HG03175 (cell line): ENCODE measurements around the gene PNMA6F.
A peak's percentile ranks its signal among the peaks of the same experiment; 100 is the strongest.
"Not testable (repeated sequence)": the region's sequence is repeated elsewhere in the genome, so short reads cannot be mapped to it uniquely, and the experiment has no call there.

Experiments used
- ATAC-seq: cut with Tn5 transposase; IDR thresholded peaks from one replicate; pipeline ENCODE4 v1.9.1; 2021; ENCODE audit warnings: mild to moderate bottlenecking, moderate library complexity; ENCODE audit not compliant: unreplicated experiment

Gene PNMA6F

DNA sequence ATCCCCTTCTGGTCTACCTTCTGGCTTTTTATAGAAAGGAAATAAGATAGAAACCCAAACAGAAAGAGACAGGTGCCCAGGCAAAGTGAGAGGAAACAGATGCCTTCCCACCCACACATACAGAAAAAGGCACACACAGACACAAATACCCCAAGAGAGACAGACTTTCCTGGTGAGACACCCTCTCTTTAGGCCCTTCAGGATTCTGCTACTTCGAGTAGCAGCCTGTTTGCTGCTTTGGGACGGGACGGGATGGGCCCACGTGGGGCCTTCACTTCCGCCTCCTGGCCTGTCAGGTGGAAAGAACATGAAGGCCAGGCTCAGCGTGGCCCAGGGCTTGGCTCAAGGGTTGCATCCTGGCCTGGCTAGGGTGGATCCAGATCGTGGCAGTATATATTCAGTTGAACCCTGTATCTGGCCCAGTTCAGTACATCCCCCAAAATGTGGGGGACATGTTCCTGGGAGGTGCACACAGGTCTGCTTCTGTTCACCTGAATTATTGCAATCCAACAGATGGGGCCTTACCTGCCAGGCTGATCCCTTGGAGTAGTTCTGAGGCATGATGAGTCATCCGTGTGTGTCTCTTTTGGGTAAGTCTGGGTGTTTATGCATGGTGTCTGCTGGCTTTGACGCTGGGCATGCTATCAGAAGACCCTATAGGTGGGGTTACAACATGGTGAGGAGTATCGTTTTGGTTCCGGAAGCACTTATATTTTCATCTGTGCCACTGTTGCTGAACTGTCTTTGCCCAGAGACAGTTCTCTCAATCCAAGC is 14.7 kb upstream of the PNMA6F start:
- ATAC-seq = no peak

DNA sequence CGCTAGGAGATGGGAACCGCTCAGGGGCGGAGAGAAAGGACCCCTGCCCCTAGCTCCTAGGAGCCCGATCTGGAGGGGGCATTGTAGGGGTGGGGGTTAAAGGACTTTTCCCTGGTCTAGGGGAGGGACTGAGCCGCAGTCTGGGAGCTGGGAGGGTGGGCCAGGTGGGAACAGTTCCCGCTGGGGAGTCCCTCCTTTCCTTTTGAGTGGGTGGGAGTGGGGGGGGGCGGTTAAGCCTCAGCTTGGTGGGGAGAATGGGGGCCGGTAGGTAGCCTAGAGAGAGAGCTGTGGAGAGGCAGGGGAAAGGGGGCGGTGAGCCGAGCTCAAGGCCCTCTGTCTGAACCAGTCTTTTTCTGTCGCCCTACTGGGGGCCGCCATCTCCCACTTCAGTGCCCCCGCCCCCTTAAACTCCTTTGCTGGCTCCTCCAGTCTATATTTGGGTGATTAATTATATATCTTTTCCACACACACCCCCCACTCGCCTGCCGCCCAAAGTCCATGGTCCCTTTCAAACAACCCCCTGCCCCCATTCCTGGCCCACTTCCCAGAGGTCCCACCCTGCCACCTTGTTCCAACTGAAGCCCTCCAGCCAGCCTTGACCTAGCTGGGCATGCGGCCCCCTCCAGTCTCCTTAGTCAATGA is 13.2 kb upstream of the PNMA6F start:
- ATAC-seq = no peak

DNA sequence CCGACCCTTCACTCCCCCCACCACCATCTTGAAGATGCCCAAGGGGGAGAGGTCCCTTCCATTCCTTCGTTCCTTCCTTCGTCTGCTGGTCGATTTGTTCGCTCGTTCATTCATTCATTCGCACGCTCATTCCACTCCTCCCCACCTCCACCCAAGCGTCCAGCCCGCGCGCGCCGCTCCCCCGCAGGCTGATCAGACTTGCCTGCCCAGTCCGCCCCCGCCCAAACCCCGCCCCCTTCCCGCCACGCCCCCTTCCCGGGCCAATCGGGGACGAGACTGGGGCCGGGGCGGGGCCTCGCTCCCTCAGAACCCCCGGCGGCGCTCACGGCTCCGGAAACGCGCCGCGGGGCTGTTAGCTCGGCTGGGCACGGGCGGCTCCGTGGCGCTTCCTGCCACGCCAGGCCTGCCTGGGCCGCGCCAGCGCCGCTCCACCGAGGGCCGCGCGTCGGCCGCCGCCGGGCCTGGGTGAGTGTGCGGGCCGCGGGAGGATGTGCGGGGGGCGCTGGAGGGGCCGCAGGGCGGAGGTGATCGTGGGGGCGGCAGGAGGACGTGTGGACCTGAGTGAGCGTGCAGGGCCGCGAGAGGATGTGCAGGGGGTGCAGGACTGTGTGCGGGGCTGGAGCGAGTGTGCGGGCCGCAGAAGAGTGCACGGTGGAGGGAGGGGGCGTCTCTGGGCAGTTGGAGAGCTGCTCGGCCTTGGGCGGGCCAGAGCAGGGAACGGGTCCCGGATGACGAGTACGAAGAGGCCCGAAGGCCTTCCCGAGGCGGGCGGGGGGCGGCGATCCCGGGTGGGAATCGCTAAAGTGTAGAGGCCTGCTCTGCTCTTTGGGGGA is 12.5 kb upstream of the PNMA6F start, which contains the start of gene ZNF275:
ZNF275 (plus strand) TSS at position 333 of the 833 bp plus-strand sequence. CDS start 2,527 bp downstream, outside the sequence.
- peak; percentile 92 for ATAC-seq

DNA sequence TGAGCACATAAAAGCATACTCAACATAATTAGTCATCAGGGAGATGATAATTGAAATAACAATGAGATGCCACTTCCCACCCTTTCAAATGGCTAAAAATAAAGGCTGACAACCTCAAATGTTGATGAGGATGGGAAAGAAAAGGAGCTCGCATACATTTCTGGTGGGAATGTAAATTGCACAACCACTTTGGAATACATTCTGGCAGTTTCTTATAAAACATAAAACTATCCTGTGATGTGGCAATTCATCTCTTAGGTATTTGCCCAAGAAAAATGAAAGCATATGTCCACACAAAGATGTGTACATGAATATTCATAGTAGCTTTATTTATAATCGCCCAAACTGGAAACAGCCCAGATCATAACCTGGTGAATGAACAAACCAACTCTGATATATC is 11.7 kb upstream of the PNMA6F start:
- no peak for ATAC-seq

DNA sequence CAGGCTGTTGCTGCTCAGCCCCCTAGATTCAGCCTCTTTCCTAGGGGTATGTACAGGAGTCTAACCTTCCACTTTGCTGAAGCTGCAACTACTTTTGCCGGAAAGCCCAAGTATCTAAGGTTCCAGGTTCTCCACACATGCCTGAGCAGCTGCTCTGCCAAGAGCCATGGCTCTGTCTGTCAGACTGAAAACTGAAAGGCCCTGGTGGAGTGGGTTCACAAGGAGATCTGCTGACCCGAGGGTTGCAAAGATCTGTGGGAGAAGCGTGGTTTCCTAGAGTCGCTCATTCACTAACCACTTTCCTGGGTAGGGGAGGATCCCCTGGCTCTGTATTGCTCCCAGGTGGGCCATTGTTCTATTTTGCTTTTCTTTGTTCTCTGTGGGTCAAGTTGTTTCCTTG is 6.0 kb upstream of the PNMA6F start:
- ATAC-seq = no peak

DNA sequence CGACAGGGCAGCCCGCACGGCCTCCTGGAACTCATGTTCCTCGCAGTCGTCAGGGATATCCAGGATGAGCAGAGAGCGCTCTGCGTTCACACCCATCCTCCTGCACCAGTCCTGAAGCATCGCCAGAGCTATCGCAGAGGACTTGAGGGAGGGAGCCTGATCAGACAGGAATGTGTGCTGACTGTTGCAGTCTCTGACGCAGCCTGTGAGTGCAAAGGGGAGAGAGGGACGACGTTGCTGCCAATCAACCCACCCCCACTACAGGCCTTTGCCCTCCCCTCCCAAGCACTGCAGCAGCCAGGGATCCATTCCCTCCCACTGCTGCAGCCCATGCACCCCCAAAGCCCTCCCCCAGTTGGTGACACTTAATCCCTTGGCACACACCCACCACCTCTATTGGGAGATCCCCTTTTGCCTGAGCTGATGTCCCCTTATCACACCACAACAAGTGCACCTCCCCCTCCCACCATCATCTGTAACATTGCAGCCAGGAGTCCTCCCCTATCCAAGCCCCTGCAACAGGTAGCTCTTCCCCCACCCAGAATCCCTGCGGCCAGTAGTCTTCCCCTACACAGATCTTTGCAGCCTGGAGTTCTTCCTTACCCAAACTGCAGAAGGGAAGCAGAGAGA is 897 bp downstream of the PNMA6F start:
- no peak for ATAC-seq

DNA sequence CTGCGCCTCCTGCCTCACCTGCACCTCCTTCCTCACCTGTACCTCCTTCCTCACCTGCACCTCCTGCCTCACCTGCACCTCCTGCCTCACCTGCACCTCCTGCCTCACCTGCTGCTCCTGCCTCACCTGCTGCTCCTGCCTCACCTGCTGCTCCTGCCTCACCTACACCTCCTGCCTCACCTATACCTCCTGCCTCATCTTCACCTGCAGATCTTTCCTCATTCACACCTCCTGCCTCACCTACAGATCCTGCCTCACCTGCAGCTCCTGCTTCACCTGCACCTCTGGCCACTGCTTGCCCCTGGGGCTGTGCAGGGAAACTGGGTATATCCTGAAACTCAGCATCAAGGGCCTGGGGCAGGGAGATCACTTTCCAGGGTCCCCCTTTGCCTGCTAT is 1.5 kb downstream of the PNMA6F start:
- ATAC-seq = not testable (repeated sequence)

DNA sequence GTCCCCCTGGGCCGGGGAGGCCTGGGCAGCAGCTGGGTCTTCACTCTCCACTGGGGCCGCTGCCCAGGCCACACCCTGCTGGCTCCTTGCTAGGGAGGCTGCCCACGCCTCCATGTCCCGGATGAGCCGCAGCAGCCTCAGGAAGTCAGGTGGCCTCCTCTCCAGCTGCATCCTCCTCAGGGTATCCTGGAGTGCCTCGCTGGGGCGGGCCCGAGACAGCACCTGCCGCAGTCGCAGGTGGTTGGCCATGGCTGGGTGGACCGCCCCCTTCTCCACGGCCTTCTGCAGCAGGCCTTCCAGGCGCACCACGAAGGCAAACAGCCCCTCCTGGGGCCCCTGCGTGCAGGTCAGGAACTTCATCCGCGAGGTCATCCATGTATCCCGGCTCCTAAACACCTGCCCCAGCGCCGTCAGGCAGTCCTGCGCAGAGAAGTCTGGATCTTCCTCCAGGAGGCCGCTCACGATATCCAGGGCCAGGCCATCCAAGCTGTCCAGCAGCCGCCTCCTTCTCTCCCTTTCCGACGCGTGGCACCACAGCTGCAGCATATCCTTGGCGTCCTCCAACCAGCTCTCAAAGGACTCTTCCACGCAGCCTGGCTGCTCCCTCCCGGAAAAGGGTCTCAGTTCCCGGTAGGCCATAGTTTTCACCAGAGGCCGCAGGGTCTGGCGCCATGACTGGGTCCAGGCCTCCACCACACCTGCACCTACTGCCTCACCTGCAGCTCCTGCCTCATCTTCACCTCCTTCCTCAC is 2.1 kb downstream of the PNMA6F start:
- ATAC-seq = no peak

DNA sequence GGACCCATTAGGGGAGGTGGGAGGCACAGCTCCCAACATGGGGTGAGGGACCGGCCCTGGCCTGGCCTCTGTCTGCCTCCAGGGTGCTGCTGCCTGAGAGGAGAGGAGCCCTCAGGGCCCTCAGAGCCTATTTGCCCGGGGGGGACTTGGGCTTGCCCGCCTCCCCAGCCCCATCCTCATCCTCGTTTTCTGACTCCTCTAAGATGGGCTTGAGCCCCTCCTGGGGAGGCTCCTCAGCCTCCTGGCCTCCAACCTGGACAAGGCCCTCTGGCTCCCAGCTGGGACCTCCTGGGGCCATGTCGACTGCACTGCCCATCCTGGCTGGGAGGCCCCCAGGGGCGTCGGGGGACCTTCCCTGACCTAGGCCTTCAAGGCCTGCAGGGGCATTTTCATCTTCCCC is 2.8 kb downstream of the PNMA6F start:
- ATAC-seq = no peak

DNA sequence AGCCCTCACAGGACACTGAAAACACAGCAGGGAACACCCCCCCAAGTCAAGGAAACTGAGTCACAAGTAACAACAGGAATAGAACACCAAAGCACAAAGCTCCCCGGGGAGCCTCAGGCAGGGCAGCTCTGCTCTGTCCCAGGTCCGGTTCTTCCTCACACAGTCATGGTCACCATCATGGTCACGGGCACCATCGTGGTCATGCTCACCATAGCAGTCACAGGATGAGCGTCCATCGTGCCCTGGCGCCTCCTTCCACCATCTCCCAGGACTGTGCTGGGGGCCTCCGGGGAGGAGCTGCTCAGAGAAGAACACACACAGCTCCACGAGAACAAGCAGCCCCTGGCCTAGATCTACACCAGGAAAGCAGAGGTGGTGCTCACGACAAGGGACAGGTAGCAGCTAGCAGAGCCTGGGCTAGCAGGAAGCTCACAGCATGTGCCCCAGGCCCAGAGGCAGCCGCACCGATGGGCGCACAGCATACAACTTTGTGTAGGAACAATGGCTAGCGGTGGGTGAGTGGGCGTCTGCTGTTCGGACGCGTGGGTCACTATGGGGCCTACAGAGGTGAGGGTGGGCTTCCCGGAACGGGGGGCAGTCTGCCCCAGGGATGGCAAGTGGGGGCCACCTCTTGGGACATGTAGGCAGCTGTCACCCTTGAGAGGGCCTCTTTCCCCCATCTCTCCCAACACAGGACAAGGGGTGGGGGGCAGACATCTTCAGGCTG is 3.4 kb downstream of the PNMA6F start:
- no peak for ATAC-seq

DNA sequence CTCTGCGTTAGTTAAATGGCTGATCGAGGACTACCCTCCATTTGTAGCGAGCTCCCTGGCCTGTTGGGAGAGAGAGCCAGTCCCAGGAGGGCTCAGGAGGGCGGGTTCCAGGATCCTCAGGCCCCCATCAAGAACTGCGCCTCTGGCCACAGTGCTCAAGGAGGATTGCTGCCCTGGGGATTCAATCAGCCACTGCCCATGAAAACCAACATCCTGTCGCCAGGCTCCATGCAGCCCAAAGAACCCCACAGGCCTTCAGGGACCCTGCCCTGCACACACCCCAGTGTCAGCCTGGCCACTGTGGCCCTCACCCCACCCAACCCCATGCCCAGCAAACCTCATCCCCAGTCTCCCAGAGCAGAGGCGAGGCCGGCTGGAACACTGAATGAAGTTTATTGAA is 4.3 kb downstream of the PNMA6F start:
- ATAC-seq = no peak

DNA sequence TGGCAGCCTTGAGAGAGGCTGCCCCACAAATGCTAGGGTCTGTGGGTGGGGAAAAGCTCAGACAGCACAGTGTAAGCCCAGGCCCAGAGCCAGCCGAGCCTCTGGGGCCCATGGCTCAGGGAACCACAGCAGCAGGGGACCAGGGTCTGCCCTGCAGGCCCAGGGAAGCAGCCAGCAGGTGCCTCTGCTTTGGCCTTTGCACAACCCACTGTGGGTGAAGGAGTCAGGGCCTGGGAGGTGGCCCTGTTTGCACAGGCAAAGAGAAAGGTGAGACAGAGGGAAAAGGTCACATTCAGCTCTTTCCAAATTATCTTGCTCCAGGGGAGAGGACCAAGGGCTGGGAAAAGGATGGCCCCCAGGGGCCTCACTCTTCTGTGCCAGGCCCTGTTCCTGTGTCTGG is 8.7 kb downstream of the PNMA6F start:
- no peak for ATAC-seq

DNA sequence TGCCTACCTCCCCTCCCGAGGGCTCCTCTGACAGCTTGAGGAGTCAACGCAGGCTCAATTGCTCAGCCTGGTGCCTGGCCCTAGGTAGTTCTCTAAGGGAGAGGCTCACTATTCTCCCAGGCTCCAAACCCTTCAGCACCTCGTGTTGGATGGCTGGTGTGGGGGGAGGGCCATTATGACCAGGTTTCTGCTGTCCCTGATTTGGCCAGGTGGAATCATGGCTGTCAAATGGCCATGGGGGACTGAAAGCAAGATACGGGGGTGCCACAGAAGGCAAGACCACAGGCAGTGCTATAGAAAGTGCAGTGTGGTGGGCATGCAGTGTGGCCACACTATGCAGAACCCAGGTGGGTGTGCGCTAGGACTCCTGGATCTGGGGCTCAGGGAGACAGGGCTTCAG is 9.5 kb downstream of the PNMA6F start:
- ATAC-seq = no peak

DNA sequence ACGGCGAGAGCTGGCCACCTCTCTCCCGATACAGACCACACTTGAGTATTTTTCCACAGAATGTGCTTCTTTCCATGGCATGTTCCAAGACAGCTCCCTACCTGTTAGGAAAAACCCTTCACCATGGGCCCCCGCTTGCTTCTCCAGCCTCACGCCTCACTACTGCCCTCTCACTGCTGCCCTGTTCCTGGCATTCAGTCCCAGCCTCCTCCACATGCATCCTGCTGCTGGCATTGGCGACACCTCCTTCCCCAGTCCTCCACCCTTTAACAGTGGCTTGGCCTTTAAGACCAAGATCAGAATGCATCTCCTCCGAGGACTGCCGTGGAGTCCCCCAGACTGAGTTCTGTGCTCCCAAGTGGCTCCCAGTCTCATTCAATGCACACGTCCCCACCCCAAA is 10.7 kb downstream of the PNMA6F start:
- no peak for ATAC-seq

DNA sequence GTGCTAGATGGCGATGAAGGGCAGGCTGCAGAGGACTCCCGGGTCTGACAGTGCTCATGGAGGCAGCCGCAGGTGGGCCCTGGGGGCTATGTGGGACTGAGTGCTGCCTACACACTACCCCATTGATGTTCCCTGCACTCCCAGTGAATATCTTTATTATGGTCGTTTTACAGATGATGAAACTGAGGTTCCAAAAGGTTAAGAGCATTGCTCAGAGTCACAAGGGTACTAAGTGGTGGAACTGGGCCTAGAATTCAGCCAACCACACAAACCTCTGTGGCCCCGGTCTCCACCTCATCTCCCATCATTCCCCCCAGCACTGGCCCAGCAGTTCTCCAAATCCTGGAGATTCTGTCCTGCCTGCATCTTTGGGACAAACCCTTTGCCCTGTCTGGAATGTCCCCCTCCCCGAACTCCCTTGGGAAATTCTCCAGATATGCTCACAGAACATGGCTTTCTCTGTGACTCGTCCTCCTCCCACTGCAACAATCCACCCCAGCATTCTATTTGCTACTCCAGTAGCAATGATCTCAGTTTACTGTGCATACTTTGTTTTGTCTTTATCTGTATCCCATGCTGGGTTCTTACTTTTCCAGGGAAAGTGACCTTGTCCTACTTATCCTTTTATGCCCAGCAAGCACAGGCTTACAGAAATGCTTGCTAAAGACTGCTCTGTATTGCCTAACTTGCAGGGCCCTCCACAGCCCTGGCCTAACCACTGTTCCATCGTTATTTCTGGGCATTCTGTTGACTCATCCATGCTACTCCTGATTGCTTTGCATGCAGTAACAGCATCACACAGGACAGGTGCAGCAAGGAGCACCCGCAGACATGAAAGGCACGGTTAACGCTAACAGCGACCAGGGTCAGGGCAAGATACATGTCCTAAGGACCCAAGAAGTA is 14.0 kb downstream of the PNMA6F start:
- ATAC-seq = no peak

DNA sequence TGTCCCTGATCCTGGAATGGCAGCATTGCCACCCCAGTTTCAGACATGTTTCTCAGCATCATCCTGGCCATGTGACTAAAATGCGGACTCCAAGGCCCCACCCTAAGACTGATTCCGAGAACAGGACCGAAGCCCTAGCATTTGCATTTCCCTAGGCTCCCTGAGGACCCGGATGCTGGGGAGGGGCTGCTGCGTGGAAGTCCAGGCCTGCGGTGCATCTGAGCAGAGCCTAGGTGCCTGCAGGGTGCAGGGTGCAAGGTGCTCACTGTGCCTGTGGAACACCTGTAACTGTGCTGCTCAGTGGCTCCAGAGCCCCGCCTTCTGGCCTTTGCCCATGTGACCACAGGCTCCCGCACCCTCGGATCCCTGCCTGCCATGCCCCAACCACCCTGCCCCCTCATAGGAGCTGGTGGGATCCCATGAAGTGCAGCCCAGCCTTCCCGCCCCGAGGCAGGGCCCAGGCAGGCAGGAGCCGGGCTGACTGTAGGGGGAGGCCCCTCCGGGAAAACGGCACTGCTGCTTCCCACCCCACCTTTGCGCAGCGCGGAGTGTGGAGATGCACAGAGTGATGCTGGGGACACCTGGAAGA is 14.9 kb downstream of the PNMA6F start:
- no peak for ATAC-seq

DNA sequence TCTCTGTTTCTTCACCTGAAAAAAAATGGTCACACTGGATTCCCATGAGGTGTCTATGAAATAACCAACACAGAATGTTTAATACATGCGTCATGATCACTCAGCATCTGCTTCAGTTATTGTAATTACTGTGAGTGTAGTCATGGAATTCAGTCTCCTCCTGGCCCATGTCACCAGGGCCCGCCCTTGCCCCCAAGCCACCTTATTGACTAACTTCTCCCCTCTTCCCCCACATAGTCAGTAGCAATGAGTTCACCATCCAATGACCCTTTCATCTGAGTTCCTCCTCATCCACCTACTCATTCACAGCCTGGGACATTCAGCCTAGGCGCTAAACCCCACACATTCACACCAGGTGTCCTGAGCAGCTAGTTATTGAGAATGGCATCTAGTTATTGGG is 15.6 kb downstream of the PNMA6F start:
- ATAC-seq = no peak

DNA sequence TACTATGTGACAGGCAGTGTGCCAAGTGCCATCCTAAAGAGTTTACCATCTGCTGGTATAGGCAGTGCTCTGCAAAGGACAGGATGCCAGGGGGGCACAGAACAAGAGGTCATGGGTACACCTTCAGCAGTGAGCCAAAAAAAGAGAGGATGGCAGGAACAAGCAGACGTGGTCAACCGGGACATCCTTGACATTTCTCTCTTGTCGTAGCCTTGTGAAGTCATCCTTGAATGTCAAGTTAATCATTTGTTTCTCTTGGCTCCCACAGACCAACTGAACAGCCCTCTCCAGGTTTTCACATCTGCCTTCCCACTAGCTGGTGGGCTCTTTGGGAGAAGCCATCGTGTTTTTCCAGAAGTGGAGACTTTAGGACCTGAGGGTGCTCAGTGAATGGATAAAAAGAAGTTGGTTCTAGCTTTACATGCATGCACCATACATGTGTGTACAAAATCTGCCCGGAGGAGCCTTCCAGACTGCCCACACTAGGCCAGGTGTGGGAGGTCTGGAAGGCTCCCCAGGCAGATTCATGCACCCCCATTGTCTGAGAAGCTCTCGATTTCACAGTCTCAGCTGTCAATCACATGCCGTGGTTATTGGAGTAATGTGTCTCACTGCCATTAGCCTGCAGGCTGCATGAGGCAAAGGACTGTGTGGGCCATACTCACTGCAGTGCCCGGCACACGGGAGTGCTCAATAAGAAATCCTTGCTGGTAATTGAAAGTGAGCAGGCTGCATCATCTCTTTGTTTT is 16.4 kb downstream of the PNMA6F start:
- ATAC-seq = no peak
